ENCODE results near the gene GJD2.

The GJD2 gene

DNA sequence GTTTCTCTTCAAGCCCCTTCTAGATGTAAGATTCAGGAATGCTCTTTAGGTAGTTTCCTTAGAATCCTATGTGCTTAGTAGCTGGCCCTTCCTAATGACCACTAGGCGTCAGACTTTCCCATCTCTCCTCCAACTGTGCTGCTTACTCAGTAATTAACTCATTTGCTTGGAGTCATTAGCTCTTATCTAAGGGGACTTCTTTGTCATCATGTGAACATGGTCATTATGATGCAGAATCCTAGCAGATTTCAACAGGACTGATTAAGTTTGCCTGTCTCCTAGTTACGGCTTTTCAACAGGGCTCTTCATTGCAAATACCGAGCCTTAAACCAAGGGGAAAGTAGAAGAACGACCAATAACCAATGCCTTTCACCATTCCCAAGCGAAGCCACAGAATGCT, 46.4 kb downstream of the GJD2 start:
- no peaks in the 10 kb centered on the region for H3K27me3 ChIP-seq (ENCODE audit: insufficient read depth, low read length)
- H3K9ac ChIP-seq (ENCODE audit: low read depth, low read length) = no peak overlapping the region
- 58% methylated on average over 5 of the region's 5 CpGs for WGBS
- H3K9me3 ChIP-seq (ENCODE audit: insufficient read depth, low read depth, low read length) = no peaks in the 10 kb centered on the region
- H3K4me1 ChIP-seq (ENCODE audit: insufficient read depth, low read length) = no peaks in the 10 kb centered on the region
- H3K27ac ChIP-seq (ENCODE audit: low read depth, low read length) = no peak overlapping the region
- H3K36me3 ChIP-seq (ENCODE audit: insufficient read depth, low read length) = no peaks in the 10 kb centered on the region
- H3K4me3 ChIP-seq (ENCODE audit: low read length) = no peak overlapping the region

DNA sequence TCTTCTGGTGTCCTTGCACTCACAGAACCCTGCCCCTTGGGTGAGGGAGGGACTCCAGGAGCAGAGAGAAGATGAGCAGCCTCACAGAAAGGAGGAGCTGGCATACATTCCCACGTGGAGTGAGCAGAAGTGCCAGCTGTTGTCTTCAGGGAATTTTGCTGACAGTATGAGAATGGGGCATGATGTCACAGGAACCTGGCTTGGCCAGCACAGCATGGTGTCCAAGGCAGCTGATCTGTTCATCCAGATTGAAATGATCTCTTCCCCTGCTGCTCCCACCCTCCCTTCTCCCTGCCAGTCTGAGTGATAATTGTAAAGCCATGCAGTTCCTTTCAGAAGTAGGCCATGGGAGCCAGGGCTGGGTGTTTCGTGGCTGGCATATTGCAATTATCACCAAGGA, 53.3 kb downstream of the GJD2 start:
- Histone ChIP-seq H3K27ac (ENCODE audit: low read depth, low read length) (no peak overlapping the region), H3K9me3 (ENCODE audit: insufficient read depth, low read depth, low read length) (no peaks in the 10 kb centered on the region), H3K4me1 (ENCODE audit: insufficient read depth, low read length) (peaks cover 8% of the 10 kb centered on the region), H3K4me3 (ENCODE audit: low read length) (no peak overlapping the region), H3K36me3 (ENCODE audit: insufficient read depth, low read length) (no peaks in the 10 kb centered on the region), H3K27me3 (ENCODE audit: insufficient read depth, low read length) (no peaks in the 10 kb centered on the region), H3K9ac (ENCODE audit: low read depth, low read length) (no peak overlapping the region)
- 54% methylated on average over 2 of the region's 2 CpGs for WGBS
